Fibroblast of lung (primary cell): ENCODE results near the gene FECH. TPM values are rescaled to one million over a fixed set of nuclear protein-coding genes. Genes with fewer than 3 reads are reported as not detected.

Experiments used
- DNase-seq, 2 donors: peaks; one replicate each; pipeline versions ENCODE4 v3.0.0 to v3.0.0-alpha.2; 2010; ENCODE audit warnings: low read depth in 2 of 2
- H2AFZ ChIP-seq: 2 replicates; pipeline ENCODE4 v1.5.1; 2012; ENCODE audit warnings: low read length, control low read depth, inconsistent platforms
- H3K27ac ChIP-seq: 2 replicates; pipeline ENCODE4 v1.5.1; 2011; ENCODE audit warnings: low read length, control low read depth; ENCODE audit not compliant: insufficient read depth
- H3K27me3 ChIP-seq: 2 replicates; pipeline ENCODE4 v1.5.1; 2011; ENCODE audit warnings: mild to moderate bottlenecking, low read length; ENCODE audit not compliant: control insufficient read depth, insufficient read depth
- H3K36me3 ChIP-seq: 2 replicates; pipeline ENCODE4 v1.5.1; 2011; ENCODE audit warnings: low read length; ENCODE audit not compliant: control insufficient read depth, insufficient read depth
- H3K4me1 ChIP-seq: 2 replicates; pipeline ENCODE4 v1.5.1; 2011; ENCODE audit warnings: low read length; ENCODE audit not compliant: control insufficient read depth, insufficient read depth; ENCODE audit errors: extremely low read depth
- H3K4me2 ChIP-seq: 2 replicates; pipeline ENCODE4 v1.5.1; 2011; ENCODE audit warnings: low read length, control low read depth; ENCODE audit not compliant: insufficient read depth; ENCODE audit errors: extremely low read depth
- H3K4me3 ChIP-seq, 4 experiments: fragments of 200-600 bp in 1 of 4; sonication (generic) in 1 of 4; replicated peaks in 1 of 4; 2 replicates each; pipeline ENCODE4 v1.5.1; 2011 to 2016; ENCODE audit warnings: low read length in 4 of 4, low read depth in 3 of 4, mild to moderate bottlenecking in 3 of 4, control low read depth in 2 of 4, inconsistent platforms in 1 of 4, mixed read lengths in 1 of 4; ENCODE audit not compliant: insufficient read depth in 1 of 4; ENCODE audit errors: control extremely low read depth in 1 of 4
- H3K79me2 ChIP-seq: 2 replicates; pipeline ENCODE4 v1.5.1; 2012; ENCODE audit warnings: mild to moderate bottlenecking, low read length, inconsistent platforms; ENCODE audit not compliant: control insufficient read depth, insufficient read depth
- H3K9ac ChIP-seq: 2 replicates; pipeline ENCODE4 v1.5.1; 2011; ENCODE audit warnings: mild to moderate bottlenecking, low read length, control low read depth; ENCODE audit not compliant: insufficient read depth
- H3K9me3 ChIP-seq: 2 replicates; pipeline ENCODE4 v1.5.1; 2012; ENCODE audit warnings: low read depth, low read length; ENCODE audit not compliant: control insufficient read depth, insufficient read depth
- H4K20me1 ChIP-seq: 2 replicates; pipeline ENCODE4 v1.5.1; 2011; ENCODE audit warnings: low read length; ENCODE audit not compliant: control insufficient read depth, insufficient read depth; ENCODE audit errors: extremely low read depth
- EZH2 ChIP-seq: IDR thresholded peaks from 2 replicates; pipeline ENCODE4 v1.5.1; 2012; ENCODE audit warnings: low read length, control low read depth, mild to moderate bottlenecking; ENCODE audit errors: missing control alignments
- polyA plus RNA-seq, 2 donors: library from polyadenylated mRNA; depleted of rRNA in 1 of 2; stranded (reverse) in 1 of 2; unstranded in 1 of 2; fragments of >200 nt; gene quantifications; 2 replicates each; pipeline ENCODE4 v1.2.1, GENCODE V29; 2011 to 2012; ENCODE audit warnings: missing spikeins in 1 of 2
- total RNA-seq: library from RNA; depleted of rRNA; stranded (reverse); fragments of >200 nt; gene quantifications from 2 replicates; pipeline ENCODE4 v1.2.1, GENCODE V29; 2014
- TF ChIP-seq, protein P1 (sequence below), 2 donors: IDR thresholded peaks in 1 of 2; conservative IDR thresholded peaks in 1 of 2; 1 replicate in 1 of 2; 2 replicates in 1 of 2; pipeline ENCODE4 v1.5.1; 2011 to 2012; ENCODE audit warnings: low read length in 2 of 2, control low read depth in 1 of 2, inconsistent platforms in 1 of 2, low read depth in 1 of 2, mild to moderate bottlenecking in 1 of 2

FECH gene
- total and polyA plus RNA-seq, 2 donors (not counting 1 experiment from before 2014, with no cell fraction given), result 23.8 to 44.4 TPM

DNA sequence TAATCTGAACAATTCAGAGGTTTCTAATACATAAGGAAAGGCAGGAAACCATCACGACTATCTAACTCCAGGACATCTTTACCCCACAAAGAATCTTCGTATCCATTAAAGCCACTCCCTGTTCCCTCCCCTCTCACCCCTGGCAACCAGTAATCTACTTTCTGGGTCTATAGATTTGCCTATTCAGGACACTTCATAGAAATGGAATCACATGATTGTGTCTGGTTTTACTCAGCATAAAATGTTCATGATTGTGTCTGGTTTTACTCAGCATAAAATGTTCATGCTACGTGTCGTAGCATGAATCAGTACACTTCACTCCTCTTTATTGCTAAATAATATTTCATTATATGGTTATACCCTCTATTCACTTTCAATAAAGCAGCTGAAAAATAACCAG, 11.6 kb downstream of the FECH start:
- H3K27ac ChIP-seq, result no peak overlapping the region
- TF ChIP-seq, protein P1, sequence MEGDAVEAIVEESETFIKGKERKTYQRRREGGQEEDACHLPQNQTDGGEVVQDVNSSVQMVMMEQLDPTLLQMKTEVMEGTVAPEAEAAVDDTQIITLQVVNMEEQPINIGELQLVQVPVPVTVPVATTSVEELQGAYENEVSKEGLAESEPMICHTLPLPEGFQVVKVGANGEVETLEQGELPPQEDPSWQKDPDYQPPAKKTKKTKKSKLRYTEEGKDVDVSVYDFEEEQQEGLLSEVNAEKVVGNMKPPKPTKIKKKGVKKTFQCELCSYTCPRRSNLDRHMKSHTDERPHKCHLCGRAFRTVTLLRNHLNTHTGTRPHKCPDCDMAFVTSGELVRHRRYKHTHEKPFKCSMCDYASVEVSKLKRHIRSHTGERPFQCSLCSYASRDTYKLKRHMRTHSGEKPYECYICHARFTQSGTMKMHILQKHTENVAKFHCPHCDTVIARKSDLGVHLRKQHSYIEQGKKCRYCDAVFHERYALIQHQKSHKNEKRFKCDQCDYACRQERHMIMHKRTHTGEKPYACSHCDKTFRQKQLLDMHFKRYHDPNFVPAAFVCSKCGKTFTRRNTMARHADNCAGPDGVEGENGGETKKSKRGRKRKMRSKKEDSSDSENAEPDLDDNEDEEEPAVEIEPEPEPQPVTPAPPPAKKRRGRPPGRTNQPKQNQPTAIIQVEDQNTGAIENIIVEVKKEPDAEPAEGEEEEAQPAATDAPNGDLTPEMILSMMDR (conservative IDR thresholded peaks at IDR 0.05 in 1 of 2, IDR thresholded peaks at IDR 0.05 in 1 of 2; ENCODE audit: low read depth in 1 of 2, low read length in 2 of 2), result no peak
- no peak for TF ChIP-seq EZH2
- no peak for DNase-seq
- H3K79me2 ChIP-seq, result no peaks in the 10 kb centered on the region
- H3K4me2 ChIP-seq, result no peak overlapping the region
- H3K27me3 ChIP-seq, result no peaks in the 10 kb centered on the region
- no peaks in the 10 kb centered on the region for H3K4me1 ChIP-seq
- no peaks in the 10 kb centered on the region for H3K9me3 ChIP-seq
- no peaks in the 10 kb centered on the region for H4K20me1 ChIP-seq
- no peak overlapping the region for H3K4me3 ChIP-seq
- H3K36me3 ChIP-seq, result peaks cover 4% of the 10 kb centered on the region
- H2AFZ ChIP-seq, result no peak overlapping the region
- H3K9ac ChIP-seq, result no peak overlapping the region

DNA sequence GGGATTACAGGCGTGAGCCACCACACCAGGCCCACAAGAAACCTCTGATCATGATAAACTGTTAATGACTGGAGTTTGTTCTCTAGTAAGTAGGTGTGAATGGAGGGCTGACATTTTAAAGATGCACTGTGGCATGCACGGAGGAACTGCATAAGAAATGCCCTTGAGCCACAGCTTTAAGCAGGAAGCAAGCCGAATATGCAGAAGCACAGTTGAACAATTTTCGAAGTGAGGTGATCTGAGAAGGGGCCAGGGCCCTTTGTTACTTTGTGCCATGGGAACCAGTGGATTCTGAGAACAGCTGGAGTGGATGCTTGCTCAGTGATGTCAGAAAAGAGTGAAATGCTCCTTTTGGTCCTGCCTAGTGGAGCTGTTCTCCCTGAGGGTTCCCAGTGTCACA, 16.3 kb downstream of the FECH start:
- H3K27me3 ChIP-seq, result no peaks in the 10 kb centered on the region
- H3K79me2 ChIP-seq, result no peaks in the 10 kb centered on the region
- H3K4me1 ChIP-seq, result no peaks in the 10 kb centered on the region
- H3K9me3 ChIP-seq, result no peaks in the 10 kb centered on the region
- peaks cover 6% of the 10 kb centered on the region for H3K36me3 ChIP-seq
- H2AFZ ChIP-seq, result no peak overlapping the region
- no peak overlapping the region for H3K4me2 ChIP-seq
- no peaks in the 10 kb centered on the region for H4K20me1 ChIP-seq
- no peak overlapping the region for H3K4me3 ChIP-seq
- no peak overlapping the region for H3K27ac ChIP-seq
- DNase-seq, result no peak
- H3K9ac ChIP-seq, result no peak overlapping the region
- no peak for TF ChIP-seq EZH2
- TF ChIP-seq, protein P1 (conservative IDR thresholded peaks at IDR 0.05 in 1 of 2, IDR thresholded peaks at IDR 0.05 in 1 of 2; ENCODE audit: low read depth in 1 of 2, low read length in 2 of 2), result no peak

DNA sequence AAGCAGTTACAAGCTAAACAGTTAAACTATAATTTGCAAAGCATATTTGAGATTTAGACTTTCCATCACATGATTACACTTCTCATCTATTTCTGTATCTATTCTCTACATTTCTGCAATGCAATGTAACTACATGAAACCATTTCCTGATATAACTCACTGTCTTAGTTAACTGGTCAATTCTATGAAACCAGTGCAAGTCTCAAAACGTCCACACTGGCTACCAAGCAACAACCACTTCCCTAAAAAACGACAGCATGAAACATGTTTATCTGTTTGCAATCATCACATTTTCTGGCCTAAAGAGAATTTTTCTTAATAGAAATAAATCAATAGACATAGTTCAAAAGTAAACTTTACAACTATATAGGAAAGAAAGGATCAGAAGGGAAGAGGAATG, 17.4 kb downstream of the FECH start:
- Histone ChIP-seq H4K20me1 (no peaks in the 10 kb centered on the region), H3K27ac (no peak overlapping the region), H3K9ac (no peak overlapping the region), H3K27me3 (no peaks in the 10 kb centered on the region), H2AFZ (no peak overlapping the region), H3K79me2 (no peaks in the 10 kb centered on the region), H3K4me2 (no peak overlapping the region), H3K4me1 (no peaks in the 10 kb centered on the region), H3K36me3 (peaks cover 6% of the 10 kb centered on the region), H3K4me3 (no peak overlapping the region), H3K9me3 (no peaks in the 10 kb centered on the region)
- no peak for DNase-seq
- TF ChIP-seq, protein P1 (conservative IDR thresholded peaks at IDR 0.05 in 1 of 2, IDR thresholded peaks at IDR 0.05 in 1 of 2; ENCODE audit: low read depth in 1 of 2, low read length in 2 of 2), result no peak
- TF ChIP-seq EZH2, result no peak
